H1 (cell line): Measurements from ENCODE around the gene FAM114A2. TPM values are rescaled to one million over a fixed set of nuclear protein-coding genes. Genes with fewer than 3 reads are reported as not detected.

Experiments
- CTCF ChIA-PET: fragments of 300-600 bp; sonication (Branson Sonifier 250); formaldehyde crosslinking; loops from one replicate; lab custom pipeline; 2021; ENCODE audit not compliant: partially characterized antibody; lab: Charles Lee
- POLR2A ChIA-PET: fragments of 300-600 bp; sonication (Branson Sonifier 250); formaldehyde crosslinking; loops from one replicate; lab custom pipeline; 2021; ENCODE audit warnings: inconsistent platforms; ENCODE audit not compliant: partially characterized antibody; lab: Charles Lee
- DNase-seq, 2 experiments: peaks; one replicate each; pipeline versions ENCODE4 v3.0.0 to v3.0.0-alpha.2; 2010 to 2022; ENCODE audit warnings: low spot score in 2 of 2, low read depth in 1 of 2, mixed read lengths in 1 of 2
- FAIRE-seq: peaks from 2 replicates; lab custom pipeline; 2011; peaks lifted over from hg19 to GRCh38; lab: Jason Lieb, UNC
- H2AFZ ChIP-seq: 2 replicates; pipeline ENCODE4 v1.8.1; 2012; ENCODE audit warnings: low read length, inconsistent platforms
- H2AK5ac ChIP-seq: 2 replicates; pipeline ENCODE4 v1.6.1; 2013; ENCODE audit warnings: low read depth, low read length
- H2BK120ac ChIP-seq: replicated peaks from 2 replicates; pipeline ENCODE3; 2013; ENCODE audit warnings: low read depth, low read length, inconsistent platforms
- H2BK12ac ChIP-seq: 2 replicates; pipeline ENCODE4 v1.6.1; 2013; ENCODE audit warnings: low read depth, low read length
- H2BK15ac ChIP-seq: 2 replicates; pipeline ENCODE4 v1.6.1; 2013; ENCODE audit warnings: low read length
- H2BK20ac ChIP-seq: 2 replicates; pipeline ENCODE4 v1.6.1; 2013; ENCODE audit warnings: low read length
- H2BK5ac ChIP-seq: 2 replicates; pipeline ENCODE4 v1.6.1; 2013; ENCODE audit warnings: low read depth, low read length
- H3K14ac ChIP-seq: 2 replicates; pipeline ENCODE4 v1.6.1; 2013; ENCODE audit warnings: inconsistent platforms; ENCODE audit not compliant: insufficient read length
- H3K18ac ChIP-seq: 2 replicates; pipeline ENCODE4 v1.6.1; 2013; ENCODE audit warnings: low read length; ENCODE audit errors: extremely low read depth
- H3K23ac ChIP-seq: 2 replicates; pipeline ENCODE4 v1.6.1; 2013; ENCODE audit warnings: inconsistent platforms; ENCODE audit not compliant: insufficient read length
- H3K23me2 ChIP-seq: 2 replicates; pipeline ENCODE4 v1.6.1; 2013; ENCODE audit warnings: low read depth, low read length
- H3K27ac ChIP-seq: 2 replicates; pipeline ENCODE4 v1.6.1; 2011; ENCODE audit warnings: low read depth, low read length, inconsistent platforms
- H3K27me3 ChIP-seq, 4 experiments: replicated peaks in 1 of 4; 1 replicate in 1 of 4; 2 replicates in 3 of 4; pipeline versions ENCODE4 v1.6.1 to v1.8.1; 2011 to 2013; ENCODE audit warnings: low read length in 3 of 4, mild to moderate bottlenecking in 3 of 4, inconsistent platforms in 2 of 4, mixed read lengths in 2 of 4, moderate library complexity in 1 of 4; ENCODE audit not compliant: control insufficient read depth in 3 of 4, insufficient read depth in 3 of 4; ENCODE audit errors: extremely low read depth in 1 of 4
- H3K36me3 ChIP-seq, 4 experiments: 2 replicates each; pipeline versions ENCODE4 v1.6.1 to v1.8.1; 2011 to 2013; ENCODE audit warnings: mild to moderate bottlenecking in 4 of 4, low read length in 3 of 4, moderate library complexity in 2 of 4, control low read depth in 1 of 4, inconsistent platforms in 1 of 4; ENCODE audit not compliant: insufficient read depth in 4 of 4, control insufficient read depth in 2 of 4
- H3K4ac ChIP-seq: replicated peaks from 2 replicates; pipeline ENCODE3; 2013; ENCODE audit warnings: low read length, low read depth, mixed read lengths, inconsistent platforms; ENCODE audit not compliant: insufficient read length
- H3K4me1 ChIP-seq, 4 experiments: replicated peaks in 1 of 4; 1 replicate in 1 of 4; 2 replicates in 3 of 4; pipeline versions ENCODE4 v1.6.1 to v1.8.1; 2011 to 2013; ENCODE audit warnings: low read length in 3 of 4, inconsistent platforms in 2 of 4, mixed read lengths in 1 of 4; ENCODE audit not compliant: insufficient read depth in 4 of 4, control insufficient read depth in 3 of 4
- H3K4me2 ChIP-seq, 2 experiments: 2 replicates each; pipeline versions ENCODE4 v1.6.1 to v1.8.1; 2011 to 2013; ENCODE audit warnings: low read depth in 2 of 2, low read length in 2 of 2, control low read depth in 1 of 2, inconsistent platforms in 1 of 2, mild to moderate bottlenecking in 1 of 2; ENCODE audit not compliant: insufficient read depth in 1 of 2
- H3K4me3 ChIP-seq, 4 experiments: fragments of 200-600, 300-600 bp in 1 of 4; sonication (generic), shearing (Covaris generic), sonication (Bioruptor Twin) in 1 of 4; 2 replicates each; pipeline versions ENCODE4 v1.5.1 to v1.8.1; 2011 to 2016; ENCODE audit warnings: low read length in 4 of 4, low read depth in 3 of 4, control low read depth in 2 of 4, inconsistent platforms in 2 of 4, mild to moderate bottlenecking in 2 of 4, mixed read lengths in 1 of 4, moderate library complexity in 1 of 4; ENCODE audit not compliant: insufficient read depth in 2 of 4; ENCODE audit errors: extremely low read depth in 1 of 4
- H3K56ac ChIP-seq: replicated peaks from 2 replicates; pipeline ENCODE3; 2013; ENCODE audit warnings: low read depth, mild to moderate bottlenecking, mixed read lengths, low read length, inconsistent platforms; ENCODE audit not compliant: insufficient read length
- H3K79me1 ChIP-seq: 2 replicates; pipeline ENCODE4 v1.6.1; 2013; ENCODE audit warnings: low read depth, low read length, control low read depth
- H3K79me2 ChIP-seq, 2 experiments: 2 replicates each; pipeline versions ENCODE4 v1.6.1 to v1.8.1; 2012 to 2013; ENCODE audit warnings: low read length in 2 of 2, mild to moderate bottlenecking in 2 of 2, inconsistent platforms in 1 of 2; ENCODE audit not compliant: insufficient read depth in 2 of 2, control insufficient read depth in 1 of 2
- H3K9ac ChIP-seq, 4 experiments: replicated peaks in 1 of 4; 1 replicate in 1 of 4; 2 replicates in 3 of 4; pipeline versions ENCODE4 v1.6.1 to v1.8.1; 2011 to 2013; ENCODE audit warnings: low read depth in 3 of 4, low read length in 3 of 4, control low read depth in 2 of 4, mild to moderate bottlenecking in 2 of 4, moderate library complexity in 2 of 4, inconsistent platforms in 1 of 4; ENCODE audit errors: extremely low read depth in 1 of 4
- H3K9me3 ChIP-seq, 2 experiments: 2 replicates each; pipeline versions ENCODE4 v1.6.1 to v1.8.1; 2012 to 2013; ENCODE audit warnings: mild to moderate bottlenecking in 2 of 2, moderate library complexity in 2 of 2, control low read depth in 1 of 2, inconsistent platforms in 1 of 2, low read depth in 1 of 2, low read length in 1 of 2, mixed read lengths in 1 of 2; ENCODE audit not compliant: insufficient read depth in 2 of 2
- H4K20me1 ChIP-seq, 2 experiments: replicated peaks in 1 of 2; 2 replicates each; pipeline versions ENCODE3 to v1.8.1; 2011 to 2013; ENCODE audit warnings: inconsistent platforms in 2 of 2, low read length in 2 of 2, mild to moderate bottlenecking in 1 of 2; ENCODE audit not compliant: insufficient read depth in 2 of 2, control insufficient read depth in 1 of 2
- H4K5ac ChIP-seq: 2 replicates; pipeline ENCODE4 v1.6.1; 2013; ENCODE audit warnings: low read length, low read depth, mixed read lengths, inconsistent platforms; ENCODE audit not compliant: insufficient read length
- H4K8ac ChIP-seq: 2 replicates; pipeline ENCODE4 v1.8.0; 2013; ENCODE audit warnings: mild to moderate bottlenecking, moderate library complexity, low read length, inconsistent platforms; ENCODE audit not compliant: insufficient read depth; ENCODE audit errors: extremely low read depth
- H4K91ac ChIP-seq: replicated peaks from 2 replicates; pipeline ENCODE3; 2013; ENCODE audit warnings: low read length, mixed read lengths, inconsistent platforms; ENCODE audit not compliant: insufficient read length
- HDAC2 ChIP-seq, 2 experiments: fragments of 300-600 bp in 1 of 2; sonication (generic) in 1 of 2; IDR thresholded peaks; 2 replicates each; pipeline ENCODE4 v1.6.1; 2011 to 2012; ENCODE audit warnings: low read depth in 2 of 2, low read length in 2 of 2, mild to moderate bottlenecking in 2 of 2, moderate library complexity in 2 of 2, borderline replicate concordance in 1 of 2, inconsistent platforms in 1 of 2
- POLR2A ChIP-seq, 2 experiments: IDR thresholded peaks; 1 replicate in 1 of 2; 2 replicates in 1 of 2; pipeline ENCODE4 v1.6.1; 2011; ENCODE audit warnings: low read depth in 2 of 2, low read length in 2 of 2, mild to moderate bottlenecking in 2 of 2; ENCODE audit errors: control extremely low read depth in 1 of 2
- SIN3A ChIP-seq, 2 experiments: IDR thresholded peaks in 1 of 2; conservative IDR thresholded peaks in 1 of 2; 2 replicates each; pipeline ENCODE4 v1.6.1; 2011 to 2012; ENCODE audit warnings: low read length in 2 of 2, improper control_type of control experiment in 1 of 2, low read depth in 1 of 2, mild to moderate bottlenecking in 1 of 2
- WGBS, 2 experiments: shearing (Covaris generic) in 1 of 2; methylation state at CpG; one replicate each; pipeline versions ENCODE4 v1.1.6 to v1.1.7; 2013 to 2015; ENCODE audit warnings: low lambda C conversion rate in 2 of 2, mixed read lengths in 2 of 2, inconsistent platforms in 1 of 2, low coverage in 1 of 2, missing lambda C conversion rate in 1 of 2; ENCODE audit not compliant: insufficient replicate concordance in 2 of 2, insufficient coverage in 1 of 2, insufficient read length in 1 of 2; ENCODE audit errors: extremely low coverage in 1 of 2, missing lambda C conversion rate in 1 of 2; 5-methylcytosine and 5-hydroxymethylcytosine counted together
- polyA plus RNA-seq, 7 experiments: library from polyadenylated mRNA; depleted of rRNA in 3 of 7; stranded (reverse) in 5 of 7; unstranded in 2 of 7; fragments of >200 nt in 5 of 7; fragments of 200-250 nt in 2 of 7; gene quantifications; 1 replicate in 5 of 7; 2 replicates in 1 of 7; 4 replicates in 1 of 7; pipeline versions ENCODE4 v1.2.1 to v1.2.3, GENCODE V29; 2011 to 2013; ENCODE audit warnings: missing spikeins in 2 of 7, mixed read lengths in 2 of 7
- total RNA-seq: library from RNA; stranded (reverse); fragmentation: NEBNext Ultra II Directional; extraction: Animal tissue kit (Norgen Biotek cat#: 25700); gene quantifications from 2 replicates; pipeline ENCODE4 v1.2.1, GENCODE V29; 2021

The FAM114A2 gene
- total and polyA plus RNA-seq, 2 of the 8 experiments (the other 6 are each of a cell fraction or from before 2014, with no cell fraction given) = 3.8 to 9.2 TPM

- Histone ChIP-seq H3K27me3 (no peaks in the 10 kb centered on the region), H3K9ac (no peak overlapping the region), H3K36me3 (no peaks in the 10 kb centered on the region), H3K23me2 (no peaks in the 10 kb centered on the region), H4K20me1 (peaks cover 0 to 2% of the 10 kb centered on the region in 2 experiments), H2BK20ac (no peak overlapping the region), H2BK12ac (no peak overlapping the region), H2BK15ac (no peak overlapping the region), H2AFZ (no peak overlapping the region), H3K9me3 (no peaks in the 10 kb centered on the region)
- no peak for DNase-seq
- TF ChIP-seq SIN3A (conservative IDR thresholded peaks at IDR 0.05 in 1 of 2, IDR thresholded peaks at IDR 0.05 in 1 of 2; ENCODE audit: low read depth in 1 of 2, low read length in 2 of 2) = no peak
- TF ChIP-seq HDAC2 (IDR thresholded peaks at IDR 0.05; ENCODE audit: borderline replicate concordance in 1 of 2, low read depth in 2 of 2, low read length in 2 of 2) = no peak
- no peak for TF ChIP-seq POLR2A (IDR thresholded peaks at IDR 0.05; ENCODE audit: control extremely low read depth in 1 of 2, low read depth in 2 of 2, low read length in 2 of 2)
- TF ChIP-seq, all 59 proteins: peak for 0
- H4K5ac ChIP-seq = no peak overlapping the region
- no peak overlapping the region for H2AK5ac ChIP-seq
- no peak overlapping the region for H3K14ac ChIP-seq
- H3K4me2 ChIP-seq = no peak overlapping the region
- no peak overlapping the region for H3K27ac ChIP-seq
- H3K56ac ChIP-seq = no peak overlapping the region
- H4K91ac ChIP-seq = no peak overlapping the region
- no peak overlapping the region for H3K4ac ChIP-seq
- 81% methylated on average over 5 of the region's 5 CpGs; no CpG with 5 or more reads in 1 of the 2 experiments for WGBS, 2 experiments
- H3K18ac ChIP-seq = no peak overlapping the region
- ChIA-PET POLR2A (no interaction called here), CTCF (interaction anchor here (0.5 to 5.8 kb wide), 7 partner anchors 14 to 209 kb away, joined by 3 to 32 read pairs (median 3); no protein-coding TSS in a partner anchor)
- no peak overlapping the region for H4K8ac ChIP-seq
- H2BK5ac ChIP-seq = no peak overlapping the region
- H3K4me1 ChIP-seq = no peaks in the 10 kb centered on the region
- H2BK120ac ChIP-seq = no peak overlapping the region
- H3K79me1 ChIP-seq = no peaks in the 10 kb centered on the region
- no peak overlapping the region for H3K4me3 ChIP-seq
- no peak for FAIRE-seq
- no peaks in the 10 kb centered on the region for H3K79me2 ChIP-seq
- no peak overlapping the region for H3K23ac ChIP-seq
Observed at GRCh38 chr5:153988510-153988909, 50.2 kb downstream of the FAM114A2 start.
